GM12892 (cell line): ENCODE data around the gene HYOU1. TPM values are rescaled to one million over a fixed set of nuclear protein-coding genes. Genes with fewer than 3 reads are reported as not detected.
A peak's percentile ranks its signal among the peaks of the same experiment; 100 is the strongest.
"Not testable (repeated sequence)": the region's sequence is repeated elsewhere in the genome, so short reads cannot be mapped to it uniquely, and the experiment has no call there.

ENCODE experiments used
- DNase-seq: peaks from one replicate; pipeline ENCODE4 v3.0.0; 2011; ENCODE audit not compliant: insufficient read length
- FAIRE-seq: peaks from 2 replicates; lab custom pipeline; 2011; peaks lifted over from hg19 to GRCh38; lab: Jason Lieb, UNC
- POLR2A ChIP-seq: IDR thresholded peaks from 2 replicates; pipeline ENCODE4 v1.6.1; 2011; ENCODE audit warnings: low read depth, low read length, control low read depth
- POLR2AphosphoS5 ChIP-seq: IDR thresholded peaks from 2 replicates; pipeline ENCODE4 v1.6.1; 2011; ENCODE audit warnings: low read depth, low read length, control low read depth
- TAF1 ChIP-seq: IDR thresholded peaks from 2 replicates; pipeline ENCODE4 v1.6.1; 2011; ENCODE audit warnings: low read depth, mild to moderate bottlenecking, control low read depth, low read length, borderline replicate concordance
- polyA plus RNA-seq: library from polyadenylated mRNA; unstranded; fragments of >200 nt; gene quantifications from one replicate; pipeline ENCODE4 v1.2.1, GENCODE V29; 2012; ENCODE audit warnings: missing spikeins, inconsistent platforms; ENCODE audit not compliant: missing spikeins

Gene HYOU1
- polyA plus RNA-seq = 61.7 TPM

DNA sequence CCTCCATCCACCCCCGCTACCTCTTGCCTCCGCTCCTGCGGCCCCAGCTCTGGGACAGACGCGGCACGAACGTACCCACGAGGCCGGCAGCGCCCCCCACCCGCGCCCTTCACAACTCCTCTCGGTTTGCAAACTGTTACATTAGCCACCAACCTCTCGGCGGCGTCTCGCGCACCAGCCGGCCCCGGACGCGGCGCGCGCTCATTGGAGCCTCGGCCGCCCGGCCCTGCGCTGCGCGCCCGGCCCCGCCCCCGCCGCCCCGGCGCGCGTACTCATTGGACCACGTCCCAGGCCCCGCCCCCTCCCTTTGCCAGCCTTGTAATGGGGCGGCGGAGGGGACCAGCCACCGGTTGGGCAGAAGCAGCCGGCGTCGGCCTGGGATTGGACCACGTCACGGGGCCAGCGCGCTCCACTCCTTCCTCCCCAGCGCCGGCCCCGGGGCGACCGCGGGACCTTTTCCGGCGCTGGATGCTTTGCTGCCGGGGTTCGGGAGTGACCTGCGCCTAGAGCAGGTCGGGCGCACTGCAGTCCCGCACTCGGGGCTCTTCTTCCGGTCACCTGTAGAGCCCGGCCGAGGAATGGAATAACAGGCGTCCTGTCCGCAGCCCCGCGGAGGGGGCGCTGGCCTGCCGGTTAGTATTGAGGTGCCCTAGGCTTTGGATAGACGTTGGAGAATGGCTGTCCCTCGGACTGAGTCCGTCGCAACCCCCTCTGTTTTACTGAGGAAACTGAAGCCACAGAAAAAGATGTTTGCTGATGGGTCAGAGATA lies at the start of gene HYOU1:
Gene HYOU1, minus strand, starts transcription at position 206 of the 770 bp plus-strand sequence. CDS start 1,045 bp downstream, outside the sequence.
- peak; percentile 98 for FAIRE-seq
- TF ChIP-seq POLR2AphosphoS5 (peak; percentile 92), TAF1 (peak; percentile 62; the same call in 1 of the 2 replicates), POLR2A (peak; percentile 96)
- peak; percentile 98 for DNase-seq

DNA sequence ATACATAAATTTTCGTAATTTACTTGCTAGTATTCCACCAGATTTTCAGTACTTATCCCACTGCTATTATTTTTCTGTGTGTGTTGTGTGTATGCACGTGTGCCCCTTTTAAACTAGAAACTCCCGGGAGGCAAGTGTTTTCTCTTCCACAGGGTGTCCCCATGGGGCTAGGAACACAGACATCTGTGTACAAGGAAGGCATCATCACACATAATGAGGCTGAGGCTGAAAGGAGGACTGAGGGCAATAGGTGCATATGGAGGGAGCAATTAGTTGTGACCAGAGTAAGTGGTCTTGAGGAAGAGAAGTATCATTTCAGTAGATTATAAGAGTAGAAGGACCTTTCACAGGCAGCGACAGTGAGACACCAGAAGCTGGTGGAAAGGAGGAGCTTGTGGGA lies 46.8 kb upstream of the HYOU1 start:
- TF ChIP-seq POLR2A (no peak), TAF1 (no peak), POLR2AphosphoS5 (no peak)

DNA sequence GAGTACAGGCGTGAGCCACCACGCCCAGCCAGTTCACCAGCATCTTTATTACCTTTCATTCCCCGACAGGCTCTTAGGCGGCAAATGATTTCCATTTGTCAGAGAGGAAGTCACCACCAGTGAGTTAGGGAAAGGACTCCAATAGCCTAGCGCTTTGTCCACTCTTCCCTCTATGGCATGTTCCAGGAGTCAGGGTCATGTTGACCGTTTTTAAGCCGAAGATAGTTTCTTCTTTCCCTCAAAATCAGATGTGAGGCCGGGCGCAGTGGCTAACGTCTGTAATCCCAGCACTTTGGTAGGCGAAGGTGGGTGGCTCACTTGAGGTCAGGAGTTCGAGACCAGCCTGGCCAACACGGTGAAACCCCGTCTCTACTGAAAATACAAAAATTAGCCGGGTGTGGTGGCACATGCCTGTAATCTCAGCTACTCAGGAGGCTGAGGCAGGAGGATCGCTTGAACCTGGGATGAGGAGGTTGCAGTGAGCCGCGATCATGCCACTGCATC lies 46.2 kb upstream of the HYOU1 start:
- FAIRE-seq, DNase-seq: not testable (repeated sequence)

More for the DNA sequence above, 46.8 kb upstream of the HYOU1 start:
- DNase-seq (no peak), FAIRE-seq (no peak)

- TF ChIP-seq POLR2A = no peak
- TF ChIP-seq POLR2AphosphoS5 = no peak
- TF ChIP-seq TAF1 = peak; percentile 86
- no peak for DNase-seq
- peak; percentile 99 for FAIRE-seq
These were observed 44.9 kb upstream of the HYOU1 start, which contains the start of gene DPAGT1 for GRCh38 chr11:119101759-119102423. Gene DPAGT1, minus strand, starts transcription at chr11:119101853. Its CDS starts 198 bp downstream, at chr11:119101655.

GRCh38 chr11:119100994-119101758 lies 44.2 kb upstream of the HYOU1 start:
- TF ChIP-seq POLR2A (no peak), TAF1 (no peak), POLR2AphosphoS5 (no peak)
- FAIRE-seq (no peak), DNase-seq (no peak)

- FAIRE-seq (peak; percentile 50), DNase-seq (no peak)
- TF ChIP-seq POLR2AphosphoS5 = no peak
- TF ChIP-seq TAF1 = no peak
- TF ChIP-seq POLR2A = no peak
These were observed 43.4 kb upstream of the HYOU1 start for GRCh38 chr11:119100246-119100970.

DNA sequence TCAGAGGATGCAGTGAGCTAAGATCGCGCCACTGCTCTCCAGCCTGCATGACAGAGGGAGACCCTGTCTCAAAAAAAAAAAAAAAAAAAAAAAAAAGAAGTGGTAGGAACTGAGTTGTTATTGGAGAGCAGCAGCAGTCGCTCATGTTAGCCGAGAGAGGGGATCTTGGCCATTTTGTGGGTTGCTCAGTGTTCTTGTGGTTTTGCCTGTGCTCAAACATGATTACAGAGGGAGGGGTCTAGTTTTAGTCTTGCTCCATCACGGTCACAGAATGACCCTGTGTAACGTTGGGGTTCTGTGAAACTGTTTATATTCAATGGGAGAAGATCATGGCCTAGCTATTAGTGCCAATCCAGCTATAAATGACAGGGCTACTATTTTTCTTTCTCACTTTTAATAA lies 42.7 kb upstream of the HYOU1 start:
- no peak for TF ChIP-seq TAF1
- TF ChIP-seq POLR2AphosphoS5 = no peak
- TF ChIP-seq POLR2A = no peak
- DNase-seq (no peak), FAIRE-seq (peak; percentile 82)

DNA sequence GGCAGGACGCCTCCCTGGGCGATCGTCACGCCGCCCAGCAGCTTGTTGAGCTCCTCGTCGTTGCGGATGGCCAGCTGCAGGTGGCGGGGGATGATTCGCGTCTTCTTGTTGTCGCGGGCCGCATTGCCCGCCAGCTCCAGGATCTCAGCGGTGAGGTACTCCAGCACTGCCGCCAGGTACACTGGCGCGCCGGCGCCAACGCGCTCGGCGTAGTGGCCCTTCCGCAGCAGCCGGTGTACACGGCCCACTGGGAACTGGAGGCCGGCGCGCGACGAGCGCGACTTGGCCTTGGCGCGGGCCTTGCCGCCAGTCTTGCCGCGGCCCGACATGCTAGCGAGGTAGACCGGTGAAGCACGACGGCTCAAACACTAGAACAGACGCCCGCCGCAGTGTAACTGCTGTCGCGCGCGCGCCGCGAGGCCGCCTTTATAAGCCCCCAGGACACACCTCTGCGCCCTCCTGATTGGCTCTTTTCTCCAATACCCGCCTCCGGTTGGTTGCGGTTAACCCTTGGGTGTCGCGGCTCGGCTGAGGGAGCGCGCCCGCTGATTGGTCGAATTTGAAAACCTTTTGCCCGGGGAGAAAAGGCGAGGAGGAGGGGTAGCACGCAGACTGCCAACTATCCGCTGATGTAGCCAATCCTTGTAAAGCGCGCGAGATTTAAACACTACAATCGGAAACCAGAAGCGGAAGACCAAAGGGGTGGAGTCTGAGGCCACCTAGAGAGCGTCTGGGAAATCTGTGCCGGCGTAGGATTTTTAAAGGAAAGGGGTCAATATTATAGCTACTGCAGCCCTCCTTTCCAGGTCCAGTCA lies 38.3 kb upstream of the HYOU1 start:
- FAIRE-seq (peak; percentile 99), DNase-seq (peak; percentile 97)

DNA sequence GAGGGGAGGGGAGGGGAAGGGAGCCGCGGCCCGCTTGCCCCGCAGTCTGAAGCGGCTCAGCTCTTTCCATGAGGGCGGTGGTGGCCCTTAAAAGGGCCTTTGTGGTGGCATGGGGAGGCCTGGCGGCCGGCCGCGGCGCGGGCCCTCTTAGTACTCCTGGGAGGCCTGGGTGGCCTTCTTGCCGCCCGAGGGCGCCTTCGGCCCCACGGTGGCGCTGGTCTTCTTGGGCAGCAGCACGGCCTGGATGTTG lies 37.7 kb upstream of the HYOU1 start:
- DNase-seq = no peak
- TF ChIP-seq POLR2AphosphoS5 (no peak), TAF1 (no peak), POLR2A (no peak)

More for the DNA sequence above, 38.3 kb upstream of the HYOU1 start:
- TF ChIP-seq POLR2AphosphoS5 = peak; percentile 100
- peak; percentile 98 for TF ChIP-seq TAF1
- TF ChIP-seq POLR2A = peak; percentile 100

GRCh38 chr11:119093942-119094815 lies 37.2 kb upstream of the HYOU1 start:
- FAIRE-seq (peak; percentile 81), DNase-seq (no peak)

More for the DNA sequence above, 37.7 kb upstream of the HYOU1 start:
- FAIRE-seq = no peak

More at GRCh38 chr11:119093942-119094815, 37.2 kb upstream of the HYOU1 start:
- peak; percentile 43; the same call in 1 of the 2 replicates for TF ChIP-seq POLR2A
- TF ChIP-seq TAF1 = no peak
